HG03558 (cell line): Measurements from ENCODE around the gene WBP4.
"Not testable (repeated sequence)": the region's sequence is repeated elsewhere in the genome, so short reads cannot be mapped to it uniquely, and the experiment has no call there.

Source experiments
- ATAC-seq: cut with Tn5 transposase; IDR thresholded peaks from one replicate; pipeline ENCODE4 v1.9.1; 2021; ENCODE audit warnings: moderate number of reproducible peaks; ENCODE audit not compliant: unreplicated experiment; ENCODE audit errors: extremely low read depth

The WBP4 gene

GRCh38 chr13:41042419-41042818 lies 18.9 kb upstream of the WBP4 start:
- ATAC-seq = not testable (repeated sequence)

- ATAC-seq = no peak
Observed at GRCh38 chr13:41048640-41049039, 12.7 kb upstream of the WBP4 start.

GRCh38 chr13:41049480-41050440 lies 11.5 kb upstream of the WBP4 start:
- ATAC-seq = no peak

GRCh38 chr13:41052441-41052840 lies 8.9 kb upstream of the WBP4 start:
- no peak for ATAC-seq

- ATAC-seq = peak; percentile 46
Observed at GRCh38 chr13:41053384-41053826, 7.9 kb upstream of the WBP4 start.

- ATAC-seq = no peak
Observed at GRCh38 chr13:41054212-41054877, 7.0 kb upstream of the WBP4 start.

GRCh38 chr13:41054919-41055619 lies 6.2 kb upstream of the WBP4 start:
- no peak for ATAC-seq

- no peak for ATAC-seq
Observed at GRCh38 chr13:41056194-41056593, 5.1 kb upstream of the WBP4 start.

- ATAC-seq = no peak
Observed at GRCh38 chr13:41056826-41057711, 4.2 kb upstream of the WBP4 start.

- ATAC-seq = no peak
Observed at GRCh38 chr13:41058295-41059070, 2.8 kb upstream of the WBP4 start.

- ATAC-seq = no peak
Observed at GRCh38 chr13:41059456-41060081, 1.7 kb upstream of the WBP4 start.

GRCh38 chr13:41060082-41060723 lies 1.1 kb upstream of the WBP4 start:
- peak; percentile 14 for ATAC-seq

GRCh38 chr13:41060724-41061074 lies 610 bp upstream of the WBP4 start:
- ATAC-seq = peak; percentile 7

GRCh38 chr13:41061914-41062837 lies 867 bp downstream of the WBP4 start:
- ATAC-seq = peak; percentile 23

GRCh38 chr13:41064493-41064892 lies 3.2 kb downstream of the WBP4 start:
- no peak for ATAC-seq

GRCh38 chr13:41065078-41065477 lies 3.8 kb downstream of the WBP4 start:
- no peak for ATAC-seq

- ATAC-seq = no peak
Observed at GRCh38 chr13:41074523-41074922, 13.2 kb downstream of the WBP4 start.
